Measurements from ENCODE around the gene TEC.

DNA sequence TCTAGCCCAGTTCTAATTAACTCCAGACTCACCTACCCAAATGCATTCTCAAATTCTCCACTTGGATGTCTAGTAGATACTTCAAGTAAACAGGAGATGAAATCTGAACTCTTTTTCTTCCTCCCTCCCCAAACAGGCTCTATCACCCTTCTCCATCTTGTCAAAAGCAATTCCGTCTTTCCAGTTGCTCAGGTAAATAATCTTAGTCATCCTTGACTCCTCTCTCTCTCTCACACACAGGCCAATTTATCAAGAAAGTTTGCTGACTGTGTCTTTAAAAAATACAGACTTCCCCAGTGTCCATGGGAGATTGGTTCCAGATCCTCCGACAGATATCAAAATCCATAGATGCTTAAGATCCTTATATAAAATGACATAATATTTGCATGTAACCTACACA lies 148.5 kb downstream of the TEC start:
- TF ChIP-seq, protein P1, sequence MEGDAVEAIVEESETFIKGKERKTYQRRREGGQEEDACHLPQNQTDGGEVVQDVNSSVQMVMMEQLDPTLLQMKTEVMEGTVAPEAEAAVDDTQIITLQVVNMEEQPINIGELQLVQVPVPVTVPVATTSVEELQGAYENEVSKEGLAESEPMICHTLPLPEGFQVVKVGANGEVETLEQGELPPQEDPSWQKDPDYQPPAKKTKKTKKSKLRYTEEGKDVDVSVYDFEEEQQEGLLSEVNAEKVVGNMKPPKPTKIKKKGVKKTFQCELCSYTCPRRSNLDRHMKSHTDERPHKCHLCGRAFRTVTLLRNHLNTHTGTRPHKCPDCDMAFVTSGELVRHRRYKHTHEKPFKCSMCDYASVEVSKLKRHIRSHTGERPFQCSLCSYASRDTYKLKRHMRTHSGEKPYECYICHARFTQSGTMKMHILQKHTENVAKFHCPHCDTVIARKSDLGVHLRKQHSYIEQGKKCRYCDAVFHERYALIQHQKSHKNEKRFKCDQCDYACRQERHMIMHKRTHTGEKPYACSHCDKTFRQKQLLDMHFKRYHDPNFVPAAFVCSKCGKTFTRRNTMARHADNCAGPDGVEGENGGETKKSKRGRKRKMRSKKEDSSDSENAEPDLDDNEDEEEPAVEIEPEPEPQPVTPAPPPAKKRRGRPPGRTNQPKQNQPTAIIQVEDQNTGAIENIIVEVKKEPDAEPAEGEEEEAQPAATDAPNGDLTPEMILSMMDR (conservative IDR thresholded peaks at IDR 0.05), result no peak
- no peak for TF ChIP-seq ZFX (IDR thresholded peaks at IDR 0.05)

Data from C4-2B (cell line).